UCSD-AML1 (cell line): ENCODE results near the gene CERS6.
A peak's percentile ranks its signal among the peaks of the same experiment; 100 is the strongest.
"Not testable (repeated sequence)": the region's sequence is repeated elsewhere in the genome, so short reads cannot be mapped to it uniquely, and the experiment has no call there.

Experiments used
- DNase-seq: peaks from one replicate; lab custom pipeline; 2025; ENCODE audit not compliant: unreplicated experiment; lab: John Stamatoyannopoulos, UW

Gene CERS6

GRCh38 chr2:168455645-168456520, at the start of gene CERS6:
Gene CERS6 (plus strand): TSS chr2:168456272. CDS start chr2:168456449, 177 bp downstream.
- peak; percentile 92 for DNase-seq

GRCh38 chr2:168412301-168412700, 43.8 kb upstream of the CERS6 start:
- DNase-seq: not testable (repeated sequence)

GRCh38 chr2:168413101-168413500, 43.0 kb upstream of the CERS6 start:
- not testable (repeated sequence) for DNase-seq

GRCh38 chr2:168416555-168416954, 39.5 kb upstream of the CERS6 start:
- no peak for DNase-seq

GRCh38 chr2:168422584-168422983, 33.5 kb upstream of the CERS6 start:
- DNase-seq: no peak

GRCh38 chr2:168424112-168424951, 31.7 kb upstream of the CERS6 start:
- no peak for DNase-seq

- DNase-seq: no peak
Measured at GRCh38 chr2:168424971-168425370, 31.1 kb upstream of the CERS6 start.

- DNase-seq: no peak
Measured at GRCh38 chr2:168426861-168427260, 29.2 kb upstream of the CERS6 start.

GRCh38 chr2:168427451-168427850, 28.6 kb upstream of the CERS6 start:
- no peak for DNase-seq

- no peak for DNase-seq
Measured at GRCh38 chr2:168428431-168428830, 27.6 kb upstream of the CERS6 start.

- no peak for DNase-seq
Measured at GRCh38 chr2:168429988-168430387, 26.1 kb upstream of the CERS6 start.

- DNase-seq: no peak
Measured at GRCh38 chr2:168430431-168430830, 25.6 kb upstream of the CERS6 start.

- DNase-seq: no peak
Measured at GRCh38 chr2:168431301-168432024, 24.6 kb upstream of the CERS6 start.

GRCh38 chr2:168432100-168432499, 24.0 kb upstream of the CERS6 start:
- no peak for DNase-seq

- no peak for DNase-seq
Measured at GRCh38 chr2:168432565-168433186, 23.4 kb upstream of the CERS6 start.

GRCh38 chr2:168433527-168433926, 22.5 kb upstream of the CERS6 start:
- DNase-seq: no peak

GRCh38 chr2:168434146-168434545, 21.9 kb upstream of the CERS6 start:
- peak; percentile 12 for DNase-seq

GRCh38 chr2:168436840-168437239, 19.2 kb upstream of the CERS6 start:
- DNase-seq: no peak

- DNase-seq: no peak
Measured at GRCh38 chr2:168438553-168438952, 17.5 kb upstream of the CERS6 start.

- no peak for DNase-seq
Measured at GRCh38 chr2:168439536-168439935, 16.5 kb upstream of the CERS6 start.
